GM18907 (cell line): ENCODE data around the gene TNFAIP3.
"Not testable (repeated sequence)": the region's sequence is repeated elsewhere in the genome, so short reads cannot be mapped to it uniquely, and the experiment has no call there.

Source experiments
- ATAC-seq: cut with Tn5 transposase; IDR thresholded peaks from one replicate; pipeline ENCODE4 v1.9.1; 2021; ENCODE audit warnings: mild to moderate bottlenecking, moderate library complexity; ENCODE audit not compliant: unreplicated experiment

The TNFAIP3 gene

DNA sequence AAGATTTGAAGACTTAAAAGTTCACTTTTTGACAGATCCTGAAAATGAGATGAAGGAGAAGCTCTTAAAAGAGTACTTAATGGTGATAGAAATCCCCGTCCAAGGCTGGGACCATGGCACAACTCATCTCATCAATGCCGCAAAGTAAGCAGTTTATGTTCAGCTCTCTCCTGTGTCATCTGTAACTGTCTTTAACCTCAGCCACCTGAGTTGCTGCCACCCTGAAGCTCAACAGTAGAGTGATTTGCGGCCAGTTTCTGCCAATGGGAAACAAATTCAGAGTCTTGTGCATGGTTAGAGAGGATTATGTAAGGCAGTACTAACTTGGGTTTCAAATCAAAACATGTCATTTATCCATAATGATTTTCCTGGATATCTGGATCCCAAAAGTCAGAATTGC, 10.1 kb downstream of the TNFAIP3 start:
- no peak for ATAC-seq

DNA sequence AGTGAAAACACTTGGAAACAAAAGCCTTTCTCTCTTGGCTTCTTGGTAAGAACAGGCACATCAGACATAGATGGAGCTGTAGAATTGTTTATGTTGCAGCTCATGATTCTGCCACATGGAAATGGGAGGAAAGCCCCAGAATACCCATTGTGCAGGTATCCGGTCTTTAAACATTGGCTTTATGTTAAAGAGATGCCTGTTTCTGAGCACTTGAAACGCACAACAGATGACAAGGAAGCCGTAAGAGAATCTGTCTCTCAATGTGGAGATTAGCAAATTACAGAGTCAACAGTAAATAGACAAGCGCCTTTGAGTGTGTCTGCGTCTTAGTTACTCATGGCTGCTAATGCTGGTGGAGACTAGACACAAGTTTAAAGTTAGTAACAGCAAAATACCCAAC, 10.5 kb downstream of the TNFAIP3 start:
- ATAC-seq: no peak

GRCh38 chr6:137878029-137878428, 11.0 kb downstream of the TNFAIP3 start:
- ATAC-seq: no peak

GRCh38 chr6:137878486-137879285, 11.6 kb downstream of the TNFAIP3 start:
- no peak for ATAC-seq

- ATAC-seq: no peak
These were observed 12.2 kb downstream of the TNFAIP3 start for GRCh38 chr6:137879299-137879698.

- no peak for ATAC-seq
These were observed 13.1 kb downstream of the TNFAIP3 start for GRCh38 chr6:137879885-137880745.

- no peak for ATAC-seq
These were observed 13.9 kb downstream of the TNFAIP3 start for GRCh38 chr6:137880746-137881521.

DNA sequence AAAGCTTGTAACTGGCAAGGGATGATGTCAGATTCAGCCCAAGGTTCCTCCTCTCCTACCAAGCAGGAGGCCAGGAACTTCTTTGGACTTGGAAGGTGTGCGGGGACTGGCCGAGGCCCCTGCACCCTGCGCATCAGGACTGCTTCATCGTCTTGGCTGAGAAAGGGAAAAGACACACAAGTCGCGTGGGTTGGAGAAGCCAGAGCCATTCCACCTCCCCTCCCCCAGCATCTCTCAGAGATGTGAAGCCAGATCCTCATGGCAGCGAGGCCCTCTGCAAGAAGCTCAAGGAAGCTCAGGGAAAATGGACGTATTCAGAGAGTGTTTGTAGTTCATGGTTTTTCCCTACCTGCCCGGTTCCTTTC, 14.4 kb downstream of the TNFAIP3 start:
- no peak for ATAC-seq

GRCh38 chr6:137882225-137882961, 15.3 kb downstream of the TNFAIP3 start:
- no peak for ATAC-seq

DNA sequence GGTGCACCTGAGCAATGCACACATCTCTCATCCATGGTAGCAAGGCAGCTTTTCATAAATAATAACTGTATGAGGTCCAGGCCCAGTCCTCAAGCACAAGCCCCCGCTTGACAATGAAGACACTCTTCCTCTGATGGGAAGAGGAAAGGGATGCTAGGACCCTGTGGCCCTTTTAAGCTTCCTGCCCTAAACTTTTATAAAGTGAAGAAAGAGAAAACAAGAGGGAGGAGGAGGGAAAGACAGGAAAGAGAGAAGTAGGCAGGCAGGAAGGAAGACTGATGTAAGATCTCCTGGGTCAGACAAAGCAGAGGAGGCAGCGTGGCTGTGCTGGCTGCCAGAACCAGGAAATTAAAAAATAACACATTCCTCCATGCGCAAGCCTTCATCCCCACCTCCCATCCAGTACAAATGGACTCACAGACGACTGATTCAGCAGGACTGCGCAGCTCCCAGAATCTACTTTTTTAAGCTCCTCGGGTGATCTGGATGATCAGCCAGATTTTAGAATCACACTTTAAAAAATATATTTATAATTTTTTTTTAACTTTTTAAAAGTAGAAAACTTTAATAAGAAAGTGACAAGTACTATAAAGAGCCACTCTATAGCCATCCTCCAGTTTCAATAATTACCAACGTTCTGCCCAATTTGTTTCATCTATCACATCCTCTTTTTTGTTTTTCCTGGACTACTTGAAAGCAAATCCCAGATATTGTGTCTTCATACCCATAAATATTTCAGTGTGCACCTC, 16.5 kb downstream of the TNFAIP3 start:
- ATAC-seq: no peak

- no peak for ATAC-seq
These were observed 17.3 kb downstream of the TNFAIP3 start for GRCh38 chr6:137884149-137884909.

DNA sequence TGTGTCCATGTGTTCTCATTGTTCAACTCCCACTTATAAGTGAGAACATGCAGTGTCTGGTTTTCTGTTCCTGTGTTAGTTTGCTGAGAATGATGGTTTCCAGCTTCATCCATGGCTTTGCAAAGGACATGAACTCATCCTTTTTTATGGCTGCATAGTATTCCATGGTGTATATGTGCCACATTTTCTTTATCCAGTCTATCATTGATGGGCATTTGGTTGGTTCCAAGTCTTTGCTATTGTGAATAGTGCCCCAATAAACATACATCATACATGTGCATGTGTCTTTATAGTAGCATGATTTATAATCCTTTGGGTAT, 17.8 kb downstream of the TNFAIP3 start:
- ATAC-seq: not testable (repeated sequence)

DNA sequence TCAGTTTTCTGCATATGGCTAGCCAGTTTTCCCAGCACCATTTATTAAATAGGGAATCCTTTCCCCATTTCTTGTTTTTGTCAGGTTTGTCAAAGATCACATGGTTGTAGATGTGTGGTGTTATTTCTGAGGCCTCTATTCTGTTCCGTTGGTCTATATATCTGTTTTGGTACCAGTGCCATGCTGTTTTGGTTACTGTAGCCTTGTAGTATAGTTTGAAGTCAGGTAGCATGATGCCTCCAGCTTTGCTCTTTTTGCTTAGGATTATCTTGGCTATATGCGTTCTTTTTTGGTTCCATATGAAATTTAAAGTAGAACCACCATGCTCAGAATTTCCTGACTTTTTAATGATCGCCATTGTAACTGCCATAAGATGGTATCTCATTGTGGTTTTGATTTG, 19.2 kb downstream of the TNFAIP3 start:
- not testable (repeated sequence) for ATAC-seq

DNA sequence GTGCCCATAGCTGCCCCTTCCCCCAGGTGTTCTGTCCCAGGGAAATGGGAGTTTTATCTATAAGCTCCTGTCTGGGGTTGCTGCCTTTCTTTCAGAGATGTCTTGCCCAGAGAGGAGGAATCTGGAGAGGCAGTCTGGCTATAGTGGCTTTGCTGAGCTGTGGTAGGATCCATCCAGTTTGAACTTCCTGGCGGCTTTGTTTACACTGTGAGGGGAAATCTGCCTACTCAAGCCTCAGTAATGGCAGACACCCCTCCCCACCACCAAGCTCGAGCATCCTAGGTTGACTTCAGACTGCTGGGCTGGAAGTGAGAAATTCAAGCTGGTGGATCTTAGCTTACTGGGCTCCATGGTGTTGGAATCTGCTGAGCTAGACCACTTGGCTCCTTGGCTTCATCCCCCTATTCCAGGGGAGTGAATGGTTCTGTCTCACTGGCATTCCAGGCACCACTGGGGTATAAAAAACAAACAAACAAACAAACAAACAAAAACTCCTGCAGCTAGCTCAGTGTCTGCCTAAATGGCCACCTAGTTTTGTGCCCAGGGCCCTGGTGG, 24.0 kb downstream of the TNFAIP3 start:
- ATAC-seq: no peak

DNA sequence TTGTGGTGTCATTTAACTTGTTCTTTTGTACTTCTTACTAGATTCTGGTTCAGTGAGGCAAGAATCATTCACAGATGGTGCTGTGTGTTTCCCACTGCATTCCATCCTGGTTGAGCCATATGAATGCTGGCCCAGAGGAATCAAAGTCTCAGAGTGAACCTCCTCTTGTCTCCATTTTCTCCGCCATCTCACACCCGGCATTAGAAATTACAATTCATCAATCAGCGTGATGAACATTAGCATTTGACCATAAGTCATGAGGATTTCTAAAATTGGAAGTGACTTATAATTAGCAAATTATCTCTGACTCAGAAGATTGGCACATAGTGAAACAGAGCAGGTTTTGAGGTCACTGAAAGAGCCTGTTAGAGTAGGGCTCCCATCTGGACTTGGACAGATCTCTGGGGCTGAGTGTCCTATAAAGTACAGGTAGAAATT, 25.2 kb downstream of the TNFAIP3 start:
- no peak for ATAC-seq

GRCh38 chr6:137893181-137893580, 26.1 kb downstream of the TNFAIP3 start:
- no peak for ATAC-seq

GRCh38 chr6:137893726-137894125, 26.7 kb downstream of the TNFAIP3 start:
- ATAC-seq: no peak

DNA sequence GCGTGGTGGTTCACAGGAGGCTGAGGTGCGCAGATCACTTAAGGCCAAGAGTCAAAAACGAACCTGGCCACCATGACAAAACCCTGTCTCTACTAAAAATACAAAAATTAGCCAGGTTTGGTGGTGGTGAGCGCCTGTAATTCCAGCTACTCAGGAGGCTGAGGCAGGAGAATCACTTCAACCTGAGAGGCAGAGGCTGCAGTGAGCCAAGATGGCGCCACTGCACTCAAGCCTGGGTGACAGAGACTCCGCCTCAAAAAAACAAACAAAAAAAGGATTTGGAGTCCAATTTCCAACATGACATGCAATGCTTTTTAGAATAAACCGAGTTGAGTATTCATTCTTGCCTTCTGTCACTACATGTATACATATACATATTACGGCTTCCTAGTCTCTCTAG, 27.3 kb downstream of the TNFAIP3 start:
- not testable (repeated sequence) for ATAC-seq

DNA sequence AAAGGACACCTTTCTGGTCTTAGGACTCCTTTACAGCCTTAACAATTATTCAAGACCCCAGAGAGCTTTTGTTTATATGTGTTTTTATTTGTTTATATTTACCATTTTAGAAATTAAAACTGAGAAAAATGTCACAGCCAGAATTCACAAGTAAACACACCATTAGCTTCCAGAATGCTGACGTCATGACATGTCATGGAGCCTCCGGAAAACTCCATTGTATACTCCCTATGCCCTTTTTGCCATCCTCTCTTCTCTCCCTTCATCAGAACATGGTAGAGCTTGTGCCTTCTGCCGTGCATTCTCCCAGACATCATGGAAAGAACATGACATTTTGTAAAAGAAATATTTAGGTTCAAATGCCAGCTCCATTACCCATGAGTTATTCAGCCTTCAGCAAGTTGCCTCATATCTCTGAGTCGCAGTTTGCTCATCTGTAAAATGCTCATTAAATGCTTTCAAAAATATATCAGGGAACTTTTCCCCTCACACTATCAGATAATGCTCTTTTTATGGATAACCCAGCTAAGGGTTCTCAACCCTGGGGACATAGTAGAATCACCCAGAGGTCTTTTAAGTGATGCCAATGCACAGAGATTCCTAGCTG, 27.8 kb downstream of the TNFAIP3 start:
- no peak for ATAC-seq
